Testis (tissue), 3 donors: ENCODE results near the gene SORT1. TPM values are rescaled to one million over a fixed set of nuclear protein-coding genes. Genes with fewer than 3 reads are reported as not detected.

ENCODE experiments used
- DNase-seq: peaks from one replicate; pipeline ENCODE4 v3.0.0-alpha.2; 2019
- H3K27ac ChIP-seq, 2 donors: fragments of 200-600 bp; sonication (generic); one replicate each; pipeline ENCODE4 v1.5.1; 2019
- H3K27me3 ChIP-seq: fragments of 200-600 bp; sonication (generic); one replicate; pipeline ENCODE4 v1.5.1; 2019
- H3K36me3 ChIP-seq: fragments of 200-600 bp; sonication (generic); one replicate; pipeline ENCODE4 v1.5.1; 2017; ENCODE audit warnings: low read depth; ENCODE audit errors: missing control alignments
- H3K4me1 ChIP-seq: fragments of 200-600 bp; sonication (generic); one replicate; pipeline ENCODE4 v1.5.1; 2019
- H3K4me3 ChIP-seq, 2 donors: fragments of 200-600 bp; sonication (generic); one replicate each; pipeline ENCODE4 v1.5.1; 2017 to 2019
- H3K9me3 ChIP-seq: fragments of 200-600 bp; sonication (generic); one replicate; pipeline ENCODE4 v1.5.1; 2017
- CTCF ChIP-seq, 3 experiments: fragments of 450-650 bp in 2 of 3; fragments of 200-600 bp in 1 of 3; sonication (generic) in 1 of 3; IDR thresholded peaks; one replicate each; pipeline ENCODE4 v1.5.1; 2016 to 2019; ENCODE audit warnings: antibody characterized with exemption in 3 of 3, mild to moderate bottlenecking in 2 of 3, moderate library complexity in 1 of 3
- POLR2A ChIP-seq: fragments of 450-650 bp; IDR thresholded peaks from one replicate; pipeline ENCODE4 v1.6.1; 2017; ENCODE audit warnings: antibody characterized with exemption, mild to moderate bottlenecking, moderate library complexity
- WGBS, 2 donors: methylation state at CpG; one replicate each; pipeline ENCODE4 v1.1.5; 2018; 5-methylcytosine and 5-hydroxymethylcytosine counted together
- intact Hi-C: fragments of 100-400 bp; cut with DNase I; formaldehyde crosslinking; loops from one replicate; pipeline ENCODE4 v1.15.1; 2023; ENCODE audit warnings: low total_unique reads
- polyA plus RNA-seq: library from polyadenylated mRNA; stranded (reverse); fragments of 350-450 nt; fragmentation: Illumina TruSeq; extraction: RNeasy Lipid Tissue Mini Kit (QIAGEN cat#74804); gene quantifications from one replicate; pipeline ENCODE4 v1.2.3, GENCODE V29; 2014; ENCODE audit warnings: low read depth, low replicate concordance; ENCODE audit not compliant: insufficient read depth
- total RNA-seq, 2 donors: library from RNA; depleted of rRNA; stranded (reverse); fragments of >200 nt; gene quantifications; one replicate each; pipeline ENCODE4 v1.2.3, GENCODE V29; 2016

The SORT1 gene
- total and polyA plus RNA-seq, 3 donors from 2014 or later = 110 to 212 (median 174) TPM

- Histone ChIP-seq H3K4me1 (peaks cover 50% of the 10 kb centered on the region), H3K9me3 (no peaks in the 10 kb centered on the region), H3K4me3 (peak overlapping the region; percentile 59 to 84), H3K27me3 (no peaks in the 10 kb centered on the region), H3K27ac (peak overlapping the region; percentile 73 to 82), H3K36me3 (no peaks in the 10 kb centered on the region)
- 53 to 55% methylated on average over 20 to 28 of the region's 28 CpGs for WGBS, 2 donors
- no peak for DNase-seq
- intact Hi-C loops = loop anchor here (5.0 kb wide), 1 partner anchor 115 kb away; the partner anchor contains the start of gene SORT1
- no peak for TF ChIP-seq CTCF (IDR thresholded peaks at IDR 0.05)
- TF ChIP-seq POLR2A = no peak
These were observed 115.8 kb downstream of the SORT1 start for GRCh38 chr1:109281680-109282496.

DNA sequence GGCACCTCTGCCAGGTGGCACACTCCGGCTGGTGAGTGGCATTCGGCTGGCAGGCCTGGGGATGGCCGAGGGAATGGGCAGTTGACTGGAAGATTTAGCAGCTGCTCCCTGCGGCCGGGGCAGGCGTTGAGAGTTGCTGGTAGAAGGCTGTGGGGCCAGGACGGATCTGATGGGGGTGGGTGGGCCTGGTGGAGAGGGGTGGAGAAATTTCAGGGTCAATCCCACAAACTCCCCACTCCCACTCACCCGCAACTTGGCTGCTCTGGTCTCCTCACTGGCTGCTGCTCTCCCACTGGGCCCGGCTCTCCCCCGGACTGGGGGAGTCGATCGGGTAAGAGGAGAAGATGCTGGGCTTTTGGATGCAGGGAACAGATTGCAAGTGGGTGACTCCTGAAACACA lies 116.9 kb downstream of the SORT1 start:
- intact Hi-C loops = loop anchor here (5.0 kb wide), 1 partner anchor 116 kb away; the partner anchor contains the start of gene SORT1
- Histone ChIP-seq H3K4me3 (no peak overlapping the region), H3K4me1 (peaks cover 54% of the 10 kb centered on the region), H3K27ac (peak overlapping the region; percentile 73 to 82), H3K27me3 (no peaks in the 10 kb centered on the region), H3K36me3 (no peaks in the 10 kb centered on the region), H3K9me3 (no peaks in the 10 kb centered on the region)
- TF ChIP-seq POLR2A (no peak), CTCF (IDR thresholded peaks at IDR 0.05) (no peak)
- 72 to 76% methylated on average over 11 to 12 of the region's 12 CpGs for WGBS, 2 donors
- DNase-seq = peak; percentile 59

DNA sequence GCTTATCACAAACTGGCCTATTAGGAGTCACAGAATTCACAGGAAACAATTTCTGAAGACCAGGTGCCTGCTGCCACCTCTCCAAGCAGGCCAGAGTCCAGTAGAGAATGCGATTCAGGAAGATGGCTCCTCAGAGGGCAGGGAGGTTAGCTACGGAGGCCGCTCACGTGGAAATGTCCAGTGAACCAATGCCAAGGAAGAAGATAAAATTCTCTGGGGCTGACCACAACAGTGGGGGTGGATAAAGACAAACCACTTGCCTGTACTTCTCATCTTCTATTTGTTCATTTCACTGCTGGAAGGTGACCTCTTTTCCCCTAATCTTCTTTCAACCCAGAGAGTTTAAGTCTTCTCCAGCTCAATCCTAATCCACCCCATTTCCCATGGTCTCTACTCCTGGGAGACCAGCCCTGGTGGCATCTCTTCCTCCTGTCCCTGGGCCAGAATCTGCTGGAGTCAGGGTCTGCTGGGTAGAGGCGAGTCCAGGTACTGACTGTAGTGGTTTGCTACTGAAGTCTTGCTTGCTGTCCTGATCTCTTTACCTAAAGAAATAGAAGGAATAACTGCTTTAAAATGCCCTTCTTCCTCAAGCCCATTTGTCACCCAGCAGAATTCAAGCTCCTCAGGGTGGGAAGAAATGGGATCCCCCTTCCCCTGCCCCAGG lies 118.0 kb downstream of the SORT1 start:
- 43% methylated on average over 5 of the region's 5 CpGs for WGBS, 2 donors
- peak; percentile 71 for DNase-seq
- no peak overlapping the region for H3K4me3 ChIP-seq

DNA sequence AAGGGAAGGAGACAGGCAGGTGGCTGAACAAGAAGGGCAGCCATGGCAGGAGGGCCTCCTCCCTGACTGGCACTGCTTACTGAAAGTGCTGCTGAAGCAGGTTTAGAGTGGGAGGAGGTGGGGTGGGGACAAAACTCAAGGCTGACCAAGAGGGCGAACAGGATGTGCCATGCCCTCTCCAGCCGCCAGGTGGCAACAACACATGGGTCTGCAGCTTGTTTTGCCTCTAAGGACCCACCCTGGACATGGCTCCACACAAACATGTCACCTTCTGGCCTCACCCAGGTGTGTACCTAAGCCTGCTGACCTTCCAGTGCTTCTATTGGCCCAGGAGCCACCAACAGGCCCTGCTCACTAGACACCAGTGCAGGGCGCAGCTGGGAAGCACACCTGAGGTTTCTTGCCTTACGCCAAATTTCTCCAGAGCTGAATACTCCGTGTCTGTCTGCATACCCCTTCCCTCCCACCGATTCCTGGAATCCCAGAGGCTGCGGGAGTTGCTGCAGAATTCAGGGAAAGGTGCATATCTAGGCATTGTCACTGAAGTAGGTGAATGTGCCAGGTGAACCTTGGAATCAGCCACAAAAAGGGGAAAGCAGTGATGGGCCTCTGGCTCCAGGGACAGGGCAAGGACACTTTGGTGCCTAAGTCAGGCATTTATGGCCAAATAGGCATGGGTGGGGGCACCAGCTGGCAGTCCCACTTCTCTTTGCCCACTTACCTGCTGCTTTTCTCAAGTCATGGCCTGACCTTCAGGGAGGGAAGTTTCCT lies 120.1 kb downstream of the SORT1 start:
- H3K9me3 ChIP-seq = no peaks in the 10 kb centered on the region
- H3K4me3 ChIP-seq = no peak overlapping the region
- no peak for TF ChIP-seq POLR2A
- peak; percentile 84 to 95 (median 90) for TF ChIP-seq CTCF (IDR thresholded peaks at IDR 0.05)
- H3K4me1 ChIP-seq = peaks cover 73% of the 10 kb centered on the region
- 66 to 74% methylated on average over 7 of the region's 7 CpGs for WGBS, 2 donors
- DNase-seq = peak; percentile 94
- intact Hi-C loops = no loop called here
- no peaks in the 10 kb centered on the region for H3K27me3 ChIP-seq
- H3K27ac ChIP-seq = peak overlapping the region; percentile 28 to 87
- H3K36me3 ChIP-seq = no peaks in the 10 kb centered on the region

More for the DNA sequence above, 118.0 kb downstream of the SORT1 start:
- Histone ChIP-seq H3K27ac (peak overlapping the region; percentile 36 to 82), H3K4me1 (peaks cover 65% of the 10 kb centered on the region), H3K27me3 (no peaks in the 10 kb centered on the region), H3K9me3 (no peaks in the 10 kb centered on the region), H3K36me3 (no peaks in the 10 kb centered on the region)
- intact Hi-C loops = loop anchor here (5.0 kb wide), 1 partner anchor 118 kb away; the partner anchor contains the start of gene SORT1
- TF ChIP-seq POLR2A (no peak), CTCF (IDR thresholded peaks at IDR 0.05) (no peak)
